Measurements from ENCODE around the gene POC1A.
A peak's percentile ranks its signal among the peaks of the same experiment; 100 is the strongest.
"Not testable (repeated sequence)": the region's sequence is repeated elsewhere in the genome, so short reads cannot be mapped to it uniquely, and the experiment has no call there.

Gene POC1A

GRCh38 chr3:52044869-52045619 is 109.2 kb downstream of the POC1A start:
- DNase-seq = no peak

GRCh38 chr3:52043750-52044149 is 110.5 kb downstream of the POC1A start:
- peak in 1 of 14 donors; percentile 69 for DNase-seq

GRCh38 chr3:52043039-52043438 is 111.2 kb downstream of the POC1A start:
- not testable (repeated sequence) for DNase-seq

- peak in 12 of 14 donors; percentile 22 to 83 (median 64) for DNase-seq
Measured at GRCh38 chr3:52041118-52041731, 113.0 kb downstream of the POC1A start.

GRCh38 chr3:52040600-52040999 is 113.6 kb downstream of the POC1A start:
- DNase-seq = peak in 5 of 14 donors; percentile 57 to 79 (median 72)

- DNase-seq = peak in 13 of 14 donors; percentile 66 to 98 (median 94)
Measured at GRCh38 chr3:52039846-52040245, 114.4 kb downstream of the POC1A start.

GRCh38 chr3:52039426-52039825 is 114.8 kb downstream of the POC1A start:
- DNase-seq = peak in 2 of 14 donors; percentile 81 to 94

GRCh38 chr3:52038227-52038626 is 116.0 kb downstream of the POC1A start:
- peak in 4 of 14 donors; percentile 28 to 60 (median 36) for DNase-seq

GRCh38 chr3:52037291-52037690 is 116.9 kb downstream of the POC1A start:
- DNase-seq = no peak

GRCh38 chr3:52036829-52037228 is 117.4 kb downstream of the POC1A start:
- DNase-seq = no peak

- peak in 1 of 14 donors; percentile 62 for DNase-seq
Measured at GRCh38 chr3:52036222-52036694, 118.0 kb downstream of the POC1A start.

GRCh38 chr3:52034651-52035050 is 119.6 kb downstream of the POC1A start:
- DNase-seq = no peak

GRCh38 chr3:52034212-52034611 is 120.0 kb downstream of the POC1A start:
- no peak for DNase-seq

GRCh38 chr3:52033748-52034147 is 120.5 kb downstream of the POC1A start:
- not testable (repeated sequence) for DNase-seq

- peak in 4 of 14 donors; percentile 52 to 75 (median 68) for DNase-seq
Measured at GRCh38 chr3:52032702-52033408, 121.4 kb downstream of the POC1A start.

GRCh38 chr3:52031896-52032295 is 122.3 kb downstream of the POC1A start:
- no peak for DNase-seq

GRCh38 chr3:52030714-52031310 is 123.4 kb downstream of the POC1A start:
- DNase-seq = no peak

- no peak for DNase-seq
Measured at GRCh38 chr3:52029535-52029934, 124.7 kb downstream of the POC1A start.

- peak in 1 of 14 donors; percentile 56 for DNase-seq
Measured at GRCh38 chr3:52029053-52029452, 125.2 kb downstream of the POC1A start.

- DNase-seq = peak in 11 of 14 donors; percentile 28 to 93 (median 49)
Measured at GRCh38 chr3:52028572-52028971, 125.7 kb downstream of the POC1A start.

- DNase-seq = peak in 1 of 14 donors; percentile 52
Measured at GRCh38 chr3:52026041-52026440, 128.2 kb downstream of the POC1A start.

GRCh38 chr3:52025453-52025852 is 128.8 kb downstream of the POC1A start:
- peak in 1 of 14 donors; percentile 46 for DNase-seq

All from C1 segment of cervical spinal cord (tissue), 14 donors.